GM18520 (cell line): ENCODE measurements around the gene PARN.

Experiments used
- ATAC-seq: cut with Tn5 transposase; IDR thresholded peaks from one replicate; pipeline ENCODE4 v1.9.1; 2021; ENCODE audit not compliant: unreplicated experiment

The PARN gene

GRCh38 chr16:14476183-14476582 is 153.9 kb downstream of the PARN start:
- ATAC-seq: no peak

- no peak for ATAC-seq
Measured at GRCh38 chr16:14475370-14476139, 154.5 kb downstream of the PARN start.

- no peak for ATAC-seq
Measured at GRCh38 chr16:14473488-14473887, 156.6 kb downstream of the PARN start.

- ATAC-seq: no peak
Measured at GRCh38 chr16:14472357-14472756, 157.7 kb downstream of the PARN start.

GRCh38 chr16:14470788-14471187 is 159.3 kb downstream of the PARN start:
- no peak for ATAC-seq

GRCh38 chr16:14465799-14466198 is 164.3 kb downstream of the PARN start:
- ATAC-seq: no peak

GRCh38 chr16:14464796-14465195 is 165.3 kb downstream of the PARN start:
- ATAC-seq: no peak

- ATAC-seq: no peak
Measured at GRCh38 chr16:14464192-14464591, 165.9 kb downstream of the PARN start.

GRCh38 chr16:14462811-14463210 is 167.2 kb downstream of the PARN start:
- ATAC-seq: no peak

- ATAC-seq: no peak
Measured at GRCh38 chr16:14460726-14461125, 169.3 kb downstream of the PARN start.

GRCh38 chr16:14458576-14458975 is 171.5 kb downstream of the PARN start:
- ATAC-seq: no peak

- no peak for ATAC-seq
Measured at GRCh38 chr16:14456793-14457481, 173.1 kb downstream of the PARN start.

GRCh38 chr16:14455573-14455972 is 174.5 kb downstream of the PARN start:
- no peak for ATAC-seq

GRCh38 chr16:14454391-14454790 is 175.7 kb downstream of the PARN start:
- ATAC-seq: no peak

GRCh38 chr16:14452066-14452465 is 178.0 kb downstream of the PARN start:
- ATAC-seq: no peak

GRCh38 chr16:14450846-14451245 is 179.2 kb downstream of the PARN start:
- ATAC-seq: no peak

- ATAC-seq: no peak
Measured at GRCh38 chr16:14449790-14450480, 180.1 kb downstream of the PARN start.

GRCh38 chr16:14449334-14449733 is 180.7 kb downstream of the PARN start:
- ATAC-seq: no peak

GRCh38 chr16:14448879-14449278 is 181.2 kb downstream of the PARN start:
- no peak for ATAC-seq

GRCh38 chr16:14447783-14448182 is 182.3 kb downstream of the PARN start:
- no peak for ATAC-seq

- ATAC-seq: no peak
Measured at GRCh38 chr16:14446796-14447195, 183.3 kb downstream of the PARN start.
